ENCODE data around the gene ARID4A.

GRCh38 chr14:58307597-58308316, 9.4 kb downstream of the ARID4A start:
- TF ChIP-seq MXI1 (IDR thresholded peaks at IDR 0.05; ENCODE audit: low read depth, low read length): no peak
- no peak for TF ChIP-seq RFX5 (IDR thresholded peaks at IDR 0.05; ENCODE audit: low read depth, low read length)
- TF ChIP-seq, protein P1, sequence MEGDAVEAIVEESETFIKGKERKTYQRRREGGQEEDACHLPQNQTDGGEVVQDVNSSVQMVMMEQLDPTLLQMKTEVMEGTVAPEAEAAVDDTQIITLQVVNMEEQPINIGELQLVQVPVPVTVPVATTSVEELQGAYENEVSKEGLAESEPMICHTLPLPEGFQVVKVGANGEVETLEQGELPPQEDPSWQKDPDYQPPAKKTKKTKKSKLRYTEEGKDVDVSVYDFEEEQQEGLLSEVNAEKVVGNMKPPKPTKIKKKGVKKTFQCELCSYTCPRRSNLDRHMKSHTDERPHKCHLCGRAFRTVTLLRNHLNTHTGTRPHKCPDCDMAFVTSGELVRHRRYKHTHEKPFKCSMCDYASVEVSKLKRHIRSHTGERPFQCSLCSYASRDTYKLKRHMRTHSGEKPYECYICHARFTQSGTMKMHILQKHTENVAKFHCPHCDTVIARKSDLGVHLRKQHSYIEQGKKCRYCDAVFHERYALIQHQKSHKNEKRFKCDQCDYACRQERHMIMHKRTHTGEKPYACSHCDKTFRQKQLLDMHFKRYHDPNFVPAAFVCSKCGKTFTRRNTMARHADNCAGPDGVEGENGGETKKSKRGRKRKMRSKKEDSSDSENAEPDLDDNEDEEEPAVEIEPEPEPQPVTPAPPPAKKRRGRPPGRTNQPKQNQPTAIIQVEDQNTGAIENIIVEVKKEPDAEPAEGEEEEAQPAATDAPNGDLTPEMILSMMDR (IDR thresholded peaks at IDR 0.05 in 2 of 3, conservative IDR thresholded peaks at IDR 0.05 in 1 of 3; ENCODE audit: control insufficient read depth in 2 of 3, extremely low read depth in 1 of 3, insufficient read depth in 1 of 3, low read depth in 3 of 3, low read length in 3 of 3): no peak
- TF ChIP-seq GABPA (IDR thresholded peaks at IDR 0.05; ENCODE audit: low read depth): no peak
- TF ChIP-seq GATAD2B (conservative IDR thresholded peaks at IDR 0.05; ENCODE audit: low read depth): no peak
- no peak for TF ChIP-seq TARDBP (IDR thresholded peaks at IDR 0.05; ENCODE audit: borderline replicate concordance)
- no peak for TF ChIP-seq RCOR1 (conservative IDR thresholded peaks at IDR 0.05; ENCODE audit: low read depth, low read length)
- TF ChIP-seq FOXM1 (IDR thresholded peaks at IDR 0.05; ENCODE audit: low read depth, low read length): no peak
- TF ChIP-seq POLR2AphosphoS2 (IDR thresholded peaks at IDR 0.05; ENCODE audit: low read depth, low read length): no peak
